Measurements from ENCODE around the gene USP34.
A peak's percentile ranks its signal among the peaks of the same experiment; 100 is the strongest.

USP34 gene

GRCh38 chr2:61176755-61177726 lies 293.8 kb downstream of the USP34 start:
- peak; percentile 89 for ATAC-seq
- TF ChIP-seq TCF4 (CRISPR knock-in tag; IDR thresholded peaks at IDR 0.05; ENCODE audit: borderline replicate concordance) (no peak), ZNF70 (CRISPR knock-in tag; IDR thresholded peaks at IDR 0.05) (no peak), ZFP3 (CRISPR knock-in tag; IDR thresholded peaks at IDR 0.05) (peak; percentile 62; the same call in 1 of the 2 replicates), GLIS3 (CRISPR knock-in tag; IDR thresholded peaks at IDR 0.05) (0 out of 2 replicates have a peak, but pooled peaks have one; percentile 50), ISL1 (CRISPR knock-in tag; IDR thresholded peaks at IDR 0.05) (no peak), ZC3H10 (CRISPR knock-in tag; IDR thresholded peaks at IDR 0.05) (no peak)

DNA sequence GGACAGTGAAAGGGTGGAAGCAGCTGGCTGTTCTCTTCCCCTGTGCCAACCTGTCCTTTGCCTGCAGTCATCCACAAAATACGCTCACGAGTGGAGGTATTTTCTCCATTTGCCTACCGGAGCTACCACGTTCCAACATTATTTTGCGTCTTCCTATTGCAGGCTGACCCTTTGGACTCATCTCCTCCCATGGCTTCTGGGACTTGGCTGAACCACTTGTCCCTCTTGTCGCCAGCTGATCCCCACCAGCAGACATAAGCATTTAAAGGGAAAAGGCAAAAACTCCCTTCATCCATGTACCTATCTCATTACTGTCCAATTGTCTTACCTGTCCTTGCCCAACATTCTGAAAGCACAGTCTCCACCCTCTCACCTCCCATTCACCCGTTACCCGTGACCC lies 295.9 kb downstream of the USP34 start:
- ATAC-seq = no peak
- TF ChIP-seq TCF4 (CRISPR knock-in tag; IDR thresholded peaks at IDR 0.05; ENCODE audit: borderline replicate concordance) (no peak), ZNF70 (CRISPR knock-in tag; IDR thresholded peaks at IDR 0.05) (no peak), GLIS3 (CRISPR knock-in tag; IDR thresholded peaks at IDR 0.05) (no peak), BACH2 (CRISPR knock-in tag; IDR thresholded peaks at IDR 0.05; ENCODE audit: borderline replicate concordance) (no peak), CSDC2 (CRISPR knock-in tag; IDR thresholded peaks at IDR 0.05) (no peak), ISL1 (CRISPR knock-in tag; IDR thresholded peaks at IDR 0.05) (no peak)
- TF ChIP-seq, protein P1, sequence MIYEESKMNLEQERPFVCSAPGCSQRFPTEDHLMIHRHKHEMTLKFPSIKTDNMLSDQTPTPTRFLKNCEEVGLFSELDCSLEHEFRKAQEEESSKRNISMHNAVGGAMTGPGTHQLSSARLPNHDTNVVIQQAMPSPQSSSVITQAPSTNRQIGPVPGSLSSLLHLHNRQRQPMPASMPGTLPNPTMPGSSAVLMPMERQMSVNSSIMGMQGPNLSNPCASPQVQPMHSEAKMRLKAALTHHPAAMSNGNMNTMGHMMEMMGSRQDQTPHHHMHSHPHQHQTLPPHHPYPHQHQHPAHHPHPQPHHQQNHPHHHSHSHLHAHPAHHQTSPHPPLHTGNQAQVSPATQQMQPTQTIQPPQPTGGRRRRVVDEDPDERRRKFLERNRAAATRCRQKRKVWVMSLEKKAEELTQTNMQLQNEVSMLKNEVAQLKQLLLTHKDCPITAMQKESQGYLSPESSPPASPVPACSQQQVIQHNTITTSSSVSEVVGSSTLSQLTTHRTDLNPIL (CRISPR knock-in tag; IDR thresholded peaks at IDR 0.05; ENCODE audit: low read depth) = no peak
- TF ChIP-seq, protein P2, sequence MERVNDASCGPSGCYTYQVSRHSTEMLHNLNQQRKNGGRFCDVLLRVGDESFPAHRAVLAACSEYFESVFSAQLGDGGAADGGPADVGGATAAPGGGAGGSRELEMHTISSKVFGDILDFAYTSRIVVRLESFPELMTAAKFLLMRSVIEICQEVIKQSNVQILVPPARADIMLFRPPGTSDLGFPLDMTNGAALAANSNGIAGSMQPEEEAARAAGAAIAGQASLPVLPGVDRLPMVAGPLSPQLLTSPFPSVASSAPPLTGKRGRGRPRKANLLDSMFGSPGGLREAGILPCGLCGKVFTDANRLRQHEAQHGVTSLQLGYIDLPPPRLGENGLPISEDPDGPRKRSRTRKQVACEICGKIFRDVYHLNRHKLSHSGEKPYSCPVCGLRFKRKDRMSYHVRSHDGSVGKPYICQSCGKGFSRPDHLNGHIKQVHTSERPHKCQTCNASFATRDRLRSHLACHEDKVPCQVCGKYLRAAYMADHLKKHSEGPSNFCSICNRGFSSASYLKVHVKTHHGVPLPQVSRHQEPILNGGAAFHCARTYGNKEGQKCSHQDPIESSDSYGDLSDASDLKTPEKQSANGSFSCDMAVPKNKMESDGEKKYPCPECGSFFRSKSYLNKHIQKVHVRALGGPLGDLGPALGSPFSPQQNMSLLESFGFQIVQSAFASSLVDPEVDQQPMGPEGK (CRISPR knock-in tag; IDR thresholded peaks at IDR 0.05; ENCODE audit: borderline replicate concordance) = no peak

DNA sequence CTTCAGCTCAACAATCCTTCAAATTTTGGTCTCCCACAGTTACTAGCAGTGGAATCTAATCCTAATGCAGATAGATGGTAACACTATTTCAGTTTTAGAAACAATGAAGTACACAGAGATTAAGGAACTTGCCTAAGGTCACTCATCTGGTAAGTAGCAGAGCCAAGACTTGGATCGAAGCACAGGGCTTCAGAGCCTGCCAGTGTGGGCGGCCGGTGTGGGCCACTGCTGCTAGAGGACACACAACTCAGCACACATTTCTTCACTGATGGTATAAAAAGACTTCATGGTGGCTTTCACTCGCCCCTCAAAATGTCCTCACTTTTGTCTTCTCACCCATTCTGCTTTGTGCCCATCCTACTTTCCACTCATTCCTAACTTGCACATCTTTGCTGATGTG lies 297.8 kb downstream of the USP34 start:
- TF ChIP-seq, protein P2 (CRISPR knock-in tag; IDR thresholded peaks at IDR 0.05; ENCODE audit: borderline replicate concordance) = no peak
- TF ChIP-seq ZFP3 (CRISPR knock-in tag; IDR thresholded peaks at IDR 0.05) (no peak), ZFP30 (CRISPR knock-in tag; IDR thresholded peaks at IDR 0.05) (no peak), CSDC2 (CRISPR knock-in tag; IDR thresholded peaks at IDR 0.05) (no peak), TSHZ2 (CRISPR knock-in tag; IDR thresholded peaks at IDR 0.05) (no peak), TOX (CRISPR knock-in tag; IDR thresholded peaks at IDR 0.05; ENCODE audit: borderline replicate concordance) (no peak), ZNF8 (CRISPR knock-in tag; IDR thresholded peaks at IDR 0.05) (no peak), SNAI2 (CRISPR knock-in tag; IDR thresholded peaks at IDR 0.05) (no peak), ZC3H10 (CRISPR knock-in tag; IDR thresholded peaks at IDR 0.05) (no peak), ESRRG (CRISPR knock-in tag; IDR thresholded peaks at IDR 0.05) (no peak), GLIS3 (CRISPR knock-in tag; IDR thresholded peaks at IDR 0.05) (no peak), TCF4 (CRISPR knock-in tag; IDR thresholded peaks at IDR 0.05; ENCODE audit: borderline replicate concordance) (no peak), ZNF565 (CRISPR knock-in tag; conservative IDR thresholded peaks at IDR 0.05; ENCODE audit: low read depth) (no peak), OSR1 (CRISPR knock-in tag; IDR thresholded peaks at IDR 0.05) (no peak), PPARA (CRISPR knock-in tag; IDR thresholded peaks at IDR 0.05; ENCODE audit: borderline replicate concordance) (no peak), BACH2 (CRISPR knock-in tag; IDR thresholded peaks at IDR 0.05; ENCODE audit: borderline replicate concordance) (no peak)
- TF ChIP-seq, protein P3, sequence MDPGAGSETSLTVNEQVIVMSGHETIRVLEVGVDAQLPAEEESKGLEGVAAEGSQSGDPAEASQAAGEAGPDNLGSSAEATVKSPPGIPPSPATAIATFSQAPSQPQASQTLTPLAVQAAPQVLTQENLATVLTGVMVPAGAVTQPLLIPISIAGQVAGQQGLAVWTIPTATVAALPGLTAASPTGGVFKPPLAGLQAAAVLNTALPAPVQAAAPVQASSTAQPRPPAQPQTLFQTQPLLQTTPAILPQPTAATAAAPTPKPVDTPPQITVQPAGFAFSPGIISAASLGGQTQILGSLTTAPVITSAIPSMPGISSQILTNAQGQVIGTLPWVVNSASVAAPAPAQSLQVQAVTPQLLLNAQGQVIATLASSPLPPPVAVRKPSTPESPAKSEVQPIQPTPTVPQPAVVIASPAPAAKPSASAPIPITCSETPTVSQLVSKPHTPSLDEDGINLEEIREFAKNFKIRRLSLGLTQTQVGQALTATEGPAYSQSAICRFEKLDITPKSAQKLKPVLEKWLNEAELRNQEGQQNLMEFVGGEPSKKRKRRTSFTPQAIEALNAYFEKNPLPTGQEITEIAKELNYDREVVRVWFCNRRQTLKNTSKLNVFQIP (CRISPR knock-in tag; IDR thresholded peaks at IDR 0.05; ENCODE audit: borderline replicate concordance, low read depth) = no peak
- TF ChIP-seq, protein P1 (CRISPR knock-in tag; IDR thresholded peaks at IDR 0.05; ENCODE audit: low read depth) = no peak
- TF ChIP-seq, protein P4, sequence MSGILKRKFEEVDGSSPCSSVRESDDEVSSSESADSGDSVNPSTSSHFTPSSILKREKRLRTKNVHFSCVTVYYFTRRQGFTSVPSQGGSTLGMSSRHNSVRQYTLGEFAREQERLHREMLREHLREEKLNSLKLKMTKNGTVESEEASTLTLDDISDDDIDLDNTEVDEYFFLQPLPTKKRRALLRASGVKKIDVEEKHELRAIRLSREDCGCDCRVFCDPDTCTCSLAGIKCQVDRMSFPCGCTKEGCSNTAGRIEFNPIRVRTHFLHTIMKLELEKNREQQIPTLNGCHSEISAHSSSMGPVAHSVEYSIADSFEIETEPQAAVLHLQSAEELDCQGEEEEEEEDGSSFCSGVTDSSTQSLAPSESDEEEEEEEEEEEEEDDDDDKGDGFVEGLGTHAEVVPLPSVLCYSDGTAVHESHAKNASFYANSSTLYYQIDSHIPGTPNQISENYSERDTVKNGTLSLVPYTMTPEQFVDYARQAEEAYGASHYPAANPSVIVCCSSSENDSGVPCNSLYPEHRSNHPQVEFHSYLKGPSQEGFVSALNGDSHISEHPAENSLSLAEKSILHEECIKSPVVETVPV (CRISPR knock-in tag; IDR thresholded peaks at IDR 0.05) = no peak
- no peak for ATAC-seq
